ENCODE results near the gene NEK11.

Gene NEK11

GRCh38 chr3:131072845-131073244 is 46.2 kb downstream of the NEK11 start:
- Mint-ChIP-seq H3K9me3 (no peaks in the 10 kb centered on the region), H3K27me3 (no peaks in the 10 kb centered on the region), H3K27ac (no peak overlapping the region), H3K36me3 (ENCODE audit: low read depth) (no peaks in the 10 kb centered on the region), H3K4me3 (no peak overlapping the region), H3K4me1 (ENCODE audit: low read depth) (peaks cover 7% of the 10 kb centered on the region)

GRCh38 chr3:131075632-131076328 is 49.1 kb downstream of the NEK11 start:
- Mint-ChIP-seq H3K4me3 (no peak overlapping the region), H3K4me1 (ENCODE audit: low read depth) (peaks cover 7% of the 10 kb centered on the region), H3K27ac (no peak overlapping the region), H3K27me3 (no peaks in the 10 kb centered on the region), H3K36me3 (ENCODE audit: low read depth) (no peaks in the 10 kb centered on the region), H3K9me3 (no peaks in the 10 kb centered on the region)

GRCh38 chr3:131077904-131078303 is 51.2 kb downstream of the NEK11 start:
- Mint-ChIP-seq H3K4me1 (ENCODE audit: low read depth) (no peaks in the 10 kb centered on the region), H3K27ac (no peak overlapping the region), H3K36me3 (ENCODE audit: low read depth) (no peaks in the 10 kb centered on the region), H3K9me3 (no peaks in the 10 kb centered on the region), H3K27me3 (peaks cover 4% of the 10 kb centered on the region), H3K4me3 (no peak overlapping the region)

GRCh38 chr3:131079086-131079485 is 52.4 kb downstream of the NEK11 start:
- Mint-ChIP-seq H3K27me3 (peaks cover 4% of the 10 kb centered on the region), H3K27ac (no peak overlapping the region), H3K4me3 (no peak overlapping the region), H3K9me3 (no peaks in the 10 kb centered on the region), H3K4me1 (ENCODE audit: low read depth) (no peaks in the 10 kb centered on the region), H3K36me3 (ENCODE audit: low read depth) (no peaks in the 10 kb centered on the region)

- H3K9me3 Mint-ChIP-seq, result no peaks in the 10 kb centered on the region
- H3K4me3 Mint-ChIP-seq, result no peak overlapping the region
- no peaks in the 10 kb centered on the region for H3K4me1 Mint-ChIP-seq (ENCODE audit: low read depth)
- no peaks in the 10 kb centered on the region for H3K36me3 Mint-ChIP-seq (ENCODE audit: low read depth)
- no peak overlapping the region for H3K27ac Mint-ChIP-seq
- H3K27me3 Mint-ChIP-seq, result peaks cover 4% of the 10 kb centered on the region
Measured at GRCh38 chr3:131081224-131081623, 54.5 kb downstream of the NEK11 start.

- Mint-ChIP-seq H3K9me3 (no peaks in the 10 kb centered on the region), H3K27ac (no peak overlapping the region), H3K36me3 (ENCODE audit: low read depth) (no peaks in the 10 kb centered on the region), H3K4me3 (no peak overlapping the region), H3K4me1 (ENCODE audit: low read depth) (no peaks in the 10 kb centered on the region), H3K27me3 (peaks cover 4% of the 10 kb centered on the region)
Measured at GRCh38 chr3:131082246-131082645, 55.6 kb downstream of the NEK11 start.

GRCh38 chr3:131082871-131083863 is 56.5 kb downstream of the NEK11 start:
- Mint-ChIP-seq H3K27me3 (peaks cover 4% of the 10 kb centered on the region), H3K4me3 (no peak overlapping the region), H3K9me3 (no peaks in the 10 kb centered on the region), H3K27ac (no peak overlapping the region), H3K4me1 (ENCODE audit: low read depth) (no peaks in the 10 kb centered on the region), H3K36me3 (ENCODE audit: low read depth) (no peaks in the 10 kb centered on the region)

GRCh38 chr3:131091768-131092167 is 65.1 kb downstream of the NEK11 start:
- no peak overlapping the region for H3K4me3 Mint-ChIP-seq
- H3K4me1 Mint-ChIP-seq (ENCODE audit: low read depth), result no peaks in the 10 kb centered on the region
- no peak overlapping the region for H3K27ac Mint-ChIP-seq
- H3K27me3 Mint-ChIP-seq, result no peaks in the 10 kb centered on the region
- no peaks in the 10 kb centered on the region for H3K9me3 Mint-ChIP-seq
- no peaks in the 10 kb centered on the region for H3K36me3 Mint-ChIP-seq (ENCODE audit: low read depth)

- no peaks in the 10 kb centered on the region for H3K27me3 Mint-ChIP-seq
- H3K4me3 Mint-ChIP-seq, result no peak overlapping the region
- no peaks in the 10 kb centered on the region for H3K4me1 Mint-ChIP-seq (ENCODE audit: low read depth)
- no peak overlapping the region for H3K27ac Mint-ChIP-seq
- no peaks in the 10 kb centered on the region for H3K36me3 Mint-ChIP-seq (ENCODE audit: low read depth)
- peaks cover 3% of the 10 kb centered on the region for H3K9me3 Mint-ChIP-seq
Measured at GRCh38 chr3:131107637-131108433, 81.2 kb downstream of the NEK11 start.

GRCh38 chr3:131109156-131109555 is 82.5 kb downstream of the NEK11 start:
- Mint-ChIP-seq H3K36me3 (ENCODE audit: low read depth) (no peaks in the 10 kb centered on the region), H3K27ac (no peak overlapping the region), H3K27me3 (no peaks in the 10 kb centered on the region), H3K4me3 (no peak overlapping the region), H3K9me3 (no peaks in the 10 kb centered on the region), H3K4me1 (ENCODE audit: low read depth) (no peaks in the 10 kb centered on the region)

- no peak overlapping the region for H3K4me3 Mint-ChIP-seq
- H3K9me3 Mint-ChIP-seq, result no peaks in the 10 kb centered on the region
- no peaks in the 10 kb centered on the region for H3K27me3 Mint-ChIP-seq
- H3K36me3 Mint-ChIP-seq (ENCODE audit: low read depth), result no peaks in the 10 kb centered on the region
- H3K27ac Mint-ChIP-seq, result no peak overlapping the region
- H3K4me1 Mint-ChIP-seq (ENCODE audit: low read depth), result no peaks in the 10 kb centered on the region
Measured at GRCh38 chr3:131110087-131110486, 83.4 kb downstream of the NEK11 start.

- Mint-ChIP-seq H3K4me3 (no peak overlapping the region), H3K27me3 (no peaks in the 10 kb centered on the region), H3K9me3 (peaks cover 9% of the 10 kb centered on the region), H3K27ac (no peak overlapping the region), H3K36me3 (ENCODE audit: low read depth) (no peaks in the 10 kb centered on the region), H3K4me1 (ENCODE audit: low read depth) (no peaks in the 10 kb centered on the region)
Measured at GRCh38 chr3:131114256-131114655, 87.6 kb downstream of the NEK11 start.

GRCh38 chr3:131125684-131126083 is 99.0 kb downstream of the NEK11 start:
- no peaks in the 10 kb centered on the region for H3K27me3 Mint-ChIP-seq
- H3K4me1 Mint-ChIP-seq (ENCODE audit: low read depth), result no peaks in the 10 kb centered on the region
- H3K27ac Mint-ChIP-seq, result no peak overlapping the region
- peaks cover 18% of the 10 kb centered on the region for H3K9me3 Mint-ChIP-seq
- no peak overlapping the region for H3K4me3 Mint-ChIP-seq
- peaks cover 4% of the 10 kb centered on the region for H3K36me3 Mint-ChIP-seq (ENCODE audit: low read depth)

GRCh38 chr3:131140891-131141290 is 114.2 kb downstream of the NEK11 start:
- Mint-ChIP-seq H3K27ac (no peak overlapping the region), H3K4me3 (no peak overlapping the region), H3K36me3 (ENCODE audit: low read depth) (no peaks in the 10 kb centered on the region), H3K9me3 (no peaks in the 10 kb centered on the region), H3K4me1 (ENCODE audit: low read depth) (no peaks in the 10 kb centered on the region), H3K27me3 (no peaks in the 10 kb centered on the region)

- Mint-ChIP-seq H3K27ac (no peak overlapping the region), H3K4me1 (ENCODE audit: low read depth) (no peaks in the 10 kb centered on the region), H3K9me3 (no peaks in the 10 kb centered on the region), H3K36me3 (ENCODE audit: low read depth) (no peaks in the 10 kb centered on the region), H3K27me3 (no peaks in the 10 kb centered on the region), H3K4me3 (no peak overlapping the region)
Measured at GRCh38 chr3:131141770-131142169, 115.1 kb downstream of the NEK11 start.
